ENCODE measurements around the gene TSPAN5. TPM values are rescaled to one million over a fixed set of nuclear protein-coding genes. Genes with fewer than 3 reads are reported as not detected.
"Not testable (repeated sequence)": the region's sequence is repeated elsewhere in the genome, so short reads cannot be mapped to it uniquely, and the experiment has no call there.

TSPAN5 gene
- total RNA-seq (2021) (9.8 and 12.4 TPM in 2 replicates), Bru-seq, nascent RNA (percentile 62 among the genes with signal in this experiment), BruChase-seq, experiment 1, labeled RNA remaining after a 2-hour chase (percentile 63 among the genes with signal in this experiment), BruChase-seq, experiment 2, labeled RNA remaining after a 6-hour chase (percentile 58 among the genes with signal in this experiment)
- long read RNA-seq, transcript TSPAN5-204 (8 exons, 3,242 nt) = minor isoform, 5 of 42 reads
- long read RNA-seq, transcript TSPAN5-201 (8 exons, 3,365 nt) = major isoform, 23 of 42 reads
- long read RNA-seq, partial matches to known transcripts = 1 of 42 reads
- long read RNA-seq, other reads (novel, unspliced or antisense) = 13 of 42 reads

DNA sequence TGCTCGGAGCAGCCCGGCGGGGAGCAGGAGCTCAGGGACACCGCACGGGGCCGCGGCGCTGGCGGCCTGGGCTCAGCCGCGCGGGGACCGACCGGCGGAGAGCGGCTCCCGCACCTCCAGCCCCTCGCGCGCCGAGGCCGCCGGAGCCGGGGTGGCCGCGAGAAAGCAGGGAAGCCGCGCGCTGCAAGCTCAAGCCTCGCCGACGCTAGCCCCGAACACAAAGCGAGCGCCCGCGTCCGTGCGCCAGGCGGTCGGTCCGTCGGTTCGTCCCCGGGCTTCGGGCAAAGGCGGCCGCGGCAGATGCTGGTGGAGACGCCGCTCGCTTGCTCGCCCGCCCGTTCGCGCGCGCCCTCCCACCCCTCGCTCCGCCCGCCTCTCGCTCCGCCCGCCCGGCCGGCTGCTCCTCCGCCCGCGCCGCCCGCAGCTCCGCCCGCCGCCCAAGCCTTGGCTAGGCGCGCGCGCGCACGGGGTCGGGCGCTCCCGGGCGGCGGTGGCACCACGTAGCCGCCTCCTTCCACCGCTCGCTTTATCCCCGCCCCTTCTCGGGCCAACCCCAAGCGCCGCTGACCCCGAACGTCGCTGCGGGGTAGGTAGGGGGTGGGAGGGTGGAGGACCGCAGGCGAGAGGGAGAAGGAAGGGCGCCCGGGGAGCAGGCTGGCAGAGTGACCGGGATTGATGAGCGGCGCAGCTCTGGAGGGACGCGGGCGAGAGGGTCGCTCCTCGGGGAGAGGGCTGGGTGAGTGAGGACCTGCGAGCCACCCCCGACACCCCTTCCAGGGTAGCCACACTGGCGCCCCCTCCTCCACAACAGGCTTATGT, at the start of gene TSPAN5:
TSS of gene TSPAN5 (minus strand) at position 325 of the 819 bp plus-strand sequence.
- H2AFZ ChIP-seq = peak within 1 kb of the TSS; percentile 93
- peak; percentile 65 to 78 for DNase-seq
- H4K20me1 ChIP-seq (ENCODE audit: insufficient read depth) = no peaks in the 10 kb centered on the region
- peaks cover 80% of the 10 kb centered on the region for H3K4me1 ChIP-seq (replicated peaks; ENCODE audit: insufficient read depth)
- TF ChIP-seq, protein P1, sequence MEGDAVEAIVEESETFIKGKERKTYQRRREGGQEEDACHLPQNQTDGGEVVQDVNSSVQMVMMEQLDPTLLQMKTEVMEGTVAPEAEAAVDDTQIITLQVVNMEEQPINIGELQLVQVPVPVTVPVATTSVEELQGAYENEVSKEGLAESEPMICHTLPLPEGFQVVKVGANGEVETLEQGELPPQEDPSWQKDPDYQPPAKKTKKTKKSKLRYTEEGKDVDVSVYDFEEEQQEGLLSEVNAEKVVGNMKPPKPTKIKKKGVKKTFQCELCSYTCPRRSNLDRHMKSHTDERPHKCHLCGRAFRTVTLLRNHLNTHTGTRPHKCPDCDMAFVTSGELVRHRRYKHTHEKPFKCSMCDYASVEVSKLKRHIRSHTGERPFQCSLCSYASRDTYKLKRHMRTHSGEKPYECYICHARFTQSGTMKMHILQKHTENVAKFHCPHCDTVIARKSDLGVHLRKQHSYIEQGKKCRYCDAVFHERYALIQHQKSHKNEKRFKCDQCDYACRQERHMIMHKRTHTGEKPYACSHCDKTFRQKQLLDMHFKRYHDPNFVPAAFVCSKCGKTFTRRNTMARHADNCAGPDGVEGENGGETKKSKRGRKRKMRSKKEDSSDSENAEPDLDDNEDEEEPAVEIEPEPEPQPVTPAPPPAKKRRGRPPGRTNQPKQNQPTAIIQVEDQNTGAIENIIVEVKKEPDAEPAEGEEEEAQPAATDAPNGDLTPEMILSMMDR (conservative IDR thresholded peaks at IDR 0.05) = no peak
- no peak for TF ChIP-seq EZH2 (IDR thresholded peaks at IDR 0.05; ENCODE audit: low read depth)
- no TSS peak for BruUV-seq (replicated peaks)
- peak within 1 kb of the TSS; percentile 65 for H3K27ac ChIP-seq
- ChIA-PET POLR2A (ENCODE audit: unreplicated experiment) (no interaction called here), CTCF (interaction anchor here (0.6 to 0.7 kb wide), 2 partner anchors 33 to 96 kb away, joined by 3 read pairs; no protein-coding TSS in a partner anchor)
- H3K9me3 ChIP-seq (ENCODE audit: insufficient read depth, low read depth) = no peaks in the 10 kb centered on the region
- H3F3A ChIP-seq (ENCODE audit: insufficient read depth, low read depth) = peaks cover 48% of the 10 kb centered on the region
- H3K27me3 ChIP-seq (ENCODE audit: insufficient read depth, low read depth) = no peaks in the 10 kb centered on the region
- H3K79me2 ChIP-seq (ENCODE audit: low read depth) = peaks cover 52% of the 10 kb centered on the region
- intact Hi-C loops (cut with micrococcal nuclease; ENCODE audit: unreplicated experiment) = loop anchor here (1.0 to 10.0 kb wide), 4 partner anchors 190 to 514 kb away; partner anchors contain the start of gene STPG2
- H3K4me3 ChIP-seq = peak within 1 kb of the TSS; percentile 95
- H3K36me3 ChIP-seq (ENCODE audit: low read depth) = no peaks in the 10 kb centered on the region
- peak within 1 kb of the TSS; percentile 85 for H3K4me2 ChIP-seq
- H3K9me2 ChIP-seq (ENCODE audit: insufficient read depth) = no peaks in the 10 kb centered on the region

DNA sequence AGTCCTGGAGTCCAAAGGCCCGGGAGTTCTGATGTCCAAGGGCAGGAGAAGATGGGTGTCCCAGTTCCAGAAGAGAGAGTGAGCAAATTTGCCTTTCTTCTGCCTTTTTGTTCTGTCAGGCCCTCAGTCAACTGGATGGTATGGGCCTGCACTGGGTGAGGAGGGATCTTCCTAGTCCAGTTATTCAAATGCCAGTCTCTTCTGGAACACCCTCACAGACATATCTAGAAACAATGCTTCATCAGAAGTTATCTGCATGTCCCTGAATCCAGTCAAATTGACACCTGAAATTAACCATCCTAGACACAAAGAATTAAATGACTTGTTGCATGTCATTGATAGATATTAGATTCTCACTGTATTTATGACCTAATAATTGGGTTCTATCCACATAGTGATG, 48.5 kb upstream of the TSPAN5 start:
- ChIA-PET POLR2A (ENCODE audit: unreplicated experiment) (no interaction called here), CTCF (no interaction called here)
- Histone ChIP-seq H2AFZ (0 out of 2 replicates have a peak overlapping the region, but pooled peaks have one; percentile 30), H3F3A (ENCODE audit: insufficient read depth, low read depth) (no peaks in the 10 kb centered on the region), H3K4me3 (no peak overlapping the region), H4K20me1 (ENCODE audit: insufficient read depth) (no peaks in the 10 kb centered on the region), H3K79me2 (ENCODE audit: low read depth) (no peaks in the 10 kb centered on the region), H3K9me2 (ENCODE audit: insufficient read depth) (no peaks in the 10 kb centered on the region), H3K4me1 (replicated peaks; ENCODE audit: insufficient read depth) (no peaks in the 10 kb centered on the region), H3K36me3 (ENCODE audit: low read depth) (no peaks in the 10 kb centered on the region), H3K4me2 (no peak overlapping the region), H3K9me3 (ENCODE audit: insufficient read depth, low read depth) (peaks cover 5% of the 10 kb centered on the region; the same call in 1 of the 2 replicates), H3K27ac (no peak overlapping the region), H3K27me3 (ENCODE audit: insufficient read depth, low read depth) (no peaks in the 10 kb centered on the region)
- intact Hi-C loops (cut with micrococcal nuclease; ENCODE audit: unreplicated experiment) = no loop called here
- no peak for TF ChIP-seq EZH2 (IDR thresholded peaks at IDR 0.05; ENCODE audit: low read depth)
- DNase-seq = no peak
- BruUV-seq (replicated peaks) = no TSS peak

DNA sequence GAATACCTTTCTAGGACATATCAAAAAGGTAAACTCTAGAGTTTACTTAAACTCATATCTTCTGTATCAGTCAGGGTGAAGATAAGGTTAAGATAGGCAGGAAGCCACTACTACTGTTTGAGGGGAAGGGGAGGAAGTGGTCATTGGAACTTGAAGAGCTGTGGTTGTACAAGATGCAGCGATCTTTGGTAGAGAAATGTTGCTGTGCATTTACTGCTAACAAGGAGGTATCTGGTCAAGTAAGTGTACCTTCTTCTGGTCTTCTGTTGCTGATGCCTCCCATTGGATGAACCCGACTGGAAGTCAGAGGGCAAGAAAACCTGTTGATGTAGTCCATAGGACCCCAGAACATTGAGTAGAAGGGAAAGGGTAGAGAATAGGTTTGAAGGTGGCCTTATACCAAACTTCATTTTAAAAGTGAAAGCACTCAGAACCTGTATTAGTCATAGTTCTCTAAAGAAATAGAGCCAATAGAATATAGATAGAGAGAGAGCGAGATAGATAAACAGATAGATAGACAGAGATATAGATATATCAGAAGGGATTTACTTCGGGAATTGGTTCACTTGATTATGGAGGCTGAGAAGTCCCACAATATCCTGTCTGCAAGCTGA, 47.9 kb upstream of the TSPAN5 start:
- intact Hi-C loops (cut with micrococcal nuclease; ENCODE audit: unreplicated experiment) = no loop called here
- CTCF ChIA-PET = no interaction called here
- TF ChIP-seq, protein P1 (conservative IDR thresholded peaks at IDR 0.05) = no peak
- no peak for TF ChIP-seq EZH2 (IDR thresholded peaks at IDR 0.05; ENCODE audit: low read depth)

DNA sequence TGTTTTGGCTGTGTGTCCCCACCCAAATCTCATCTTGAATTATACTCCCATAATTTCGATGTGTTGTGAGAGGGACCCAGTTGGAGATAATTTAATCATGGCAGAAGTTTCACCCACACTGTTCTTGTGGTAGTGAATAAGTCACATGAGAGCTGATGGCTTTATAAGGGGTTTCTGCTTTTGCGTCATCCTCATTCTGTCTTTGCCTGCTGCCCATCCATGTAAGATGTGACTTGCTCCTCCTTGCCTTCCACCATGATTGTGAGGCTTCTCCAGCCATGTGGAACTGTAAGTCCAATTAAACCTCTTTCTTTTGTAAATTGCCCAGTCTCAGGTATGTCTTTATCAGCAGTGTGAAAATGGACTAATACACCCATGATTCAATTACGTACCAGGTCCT, 47.2 kb upstream of the TSPAN5 start:
- H3K79me2 ChIP-seq (ENCODE audit: low read depth); H3K27me3 ChIP-seq (ENCODE audit: insufficient read depth, low read depth); intact Hi-C loops (cut with micrococcal nuclease; ENCODE audit: unreplicated experiment); H3K4me3 ChIP-seq; H3K9me2 ChIP-seq (ENCODE audit: insufficient read depth); H3K27ac ChIP-seq; H3K9me3 ChIP-seq (ENCODE audit: insufficient read depth, low read depth); DNase-seq; H4K20me1 ChIP-seq (ENCODE audit: insufficient read depth); POLR2A ChIA-PET (ENCODE audit: unreplicated experiment); H3K36me3 ChIP-seq (ENCODE audit: low read depth); H2AFZ ChIP-seq; H3F3A ChIP-seq (ENCODE audit: insufficient read depth, low read depth); CTCF ChIA-PET; BruUV-seq (replicated peaks); H3K4me1 ChIP-seq (replicated peaks; ENCODE audit: insufficient read depth); H3K4me2 ChIP-seq: not testable (repeated sequence)

More for the DNA sequence above, 47.9 kb upstream of the TSPAN5 start:
- H4K20me1 ChIP-seq (ENCODE audit: insufficient read depth) = no peaks in the 10 kb centered on the region
- H3K79me2 ChIP-seq (ENCODE audit: low read depth) = no peaks in the 10 kb centered on the region
- no TSS peak for BruUV-seq (replicated peaks)
- H2AFZ ChIP-seq = 0 out of 2 replicates have a peak overlapping the region, but pooled peaks have one; percentile 30
- H3F3A ChIP-seq (ENCODE audit: insufficient read depth, low read depth) = no peaks in the 10 kb centered on the region
- H3K27ac ChIP-seq = no peak overlapping the region
- H3K27me3 ChIP-seq (ENCODE audit: insufficient read depth, low read depth) = no peaks in the 10 kb centered on the region
- H3K36me3 ChIP-seq (ENCODE audit: low read depth) = no peaks in the 10 kb centered on the region
- no peaks in the 10 kb centered on the region for H3K9me2 ChIP-seq (ENCODE audit: insufficient read depth)
- no peak for DNase-seq
- H3K9me3 ChIP-seq (ENCODE audit: insufficient read depth, low read depth) = peaks cover 5% of the 10 kb centered on the region; the same call in 1 of the 2 replicates
- no peak overlapping the region for H3K4me2 ChIP-seq
- POLR2A ChIA-PET (ENCODE audit: unreplicated experiment) = interaction anchor here (0.6 kb wide), 1 partner anchor 28 kb away, joined by 5 read pairs; no protein-coding TSS in a partner anchor
- no peak overlapping the region for H3K4me3 ChIP-seq
- no peaks in the 10 kb centered on the region for H3K4me1 ChIP-seq (replicated peaks; ENCODE audit: insufficient read depth)
